ENCODE results near the gene PSMD1. TPM values are rescaled to one million over a fixed set of nuclear protein-coding genes. Genes with fewer than 3 reads are reported as not detected.

The PSMD1 gene
- total RNA-seq, 1 donor from 2014 or later: 191 TPM

GRCh38 chr2:231203087-231203486, 146.4 kb downstream of the PSMD1 start:
- no peak for DNase-seq (ENCODE audit: low read depth, low spot score)

- DNase-seq (ENCODE audit: low read depth, low spot score): no peak
These were observed 147.5 kb downstream of the PSMD1 start for GRCh38 chr2:231204146-231204545.

- no peak for DNase-seq (ENCODE audit: low read depth, low spot score)
These were observed 147.9 kb downstream of the PSMD1 start for GRCh38 chr2:231204581-231204980.

DNA sequence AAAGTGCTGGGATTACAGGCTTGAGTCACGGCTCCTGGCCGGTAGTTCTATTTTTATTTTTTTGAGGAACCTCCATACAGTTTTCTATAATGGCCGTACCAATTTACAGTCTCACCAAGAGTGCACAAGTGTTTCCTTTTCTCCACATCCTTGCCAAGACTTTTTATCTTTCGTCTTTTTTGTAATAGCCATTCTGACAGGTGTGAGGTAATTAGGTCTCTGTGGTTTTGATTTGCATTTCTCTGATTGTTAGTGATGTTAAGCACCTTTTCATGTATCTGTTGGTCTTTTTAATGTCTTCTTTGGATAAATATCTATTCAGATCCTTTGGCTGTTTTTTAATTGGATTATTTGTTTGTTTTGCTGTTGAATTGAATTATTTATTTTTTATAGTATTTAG, 151.1 kb downstream of the PSMD1 start:
- no peak for DNase-seq (ENCODE audit: low read depth, low spot score)

- no peak for DNase-seq (ENCODE audit: low read depth, low spot score)
These were observed 154.1 kb downstream of the PSMD1 start for GRCh38 chr2:231210782-231211181.

GRCh38 chr2:231211486-231211885, 154.8 kb downstream of the PSMD1 start:
- no peak for DNase-seq (ENCODE audit: low read depth, low spot score)

GRCh38 chr2:231212329-231212845, 155.7 kb downstream of the PSMD1 start:
- DNase-seq (ENCODE audit: low read depth, low spot score): no peak

DNA sequence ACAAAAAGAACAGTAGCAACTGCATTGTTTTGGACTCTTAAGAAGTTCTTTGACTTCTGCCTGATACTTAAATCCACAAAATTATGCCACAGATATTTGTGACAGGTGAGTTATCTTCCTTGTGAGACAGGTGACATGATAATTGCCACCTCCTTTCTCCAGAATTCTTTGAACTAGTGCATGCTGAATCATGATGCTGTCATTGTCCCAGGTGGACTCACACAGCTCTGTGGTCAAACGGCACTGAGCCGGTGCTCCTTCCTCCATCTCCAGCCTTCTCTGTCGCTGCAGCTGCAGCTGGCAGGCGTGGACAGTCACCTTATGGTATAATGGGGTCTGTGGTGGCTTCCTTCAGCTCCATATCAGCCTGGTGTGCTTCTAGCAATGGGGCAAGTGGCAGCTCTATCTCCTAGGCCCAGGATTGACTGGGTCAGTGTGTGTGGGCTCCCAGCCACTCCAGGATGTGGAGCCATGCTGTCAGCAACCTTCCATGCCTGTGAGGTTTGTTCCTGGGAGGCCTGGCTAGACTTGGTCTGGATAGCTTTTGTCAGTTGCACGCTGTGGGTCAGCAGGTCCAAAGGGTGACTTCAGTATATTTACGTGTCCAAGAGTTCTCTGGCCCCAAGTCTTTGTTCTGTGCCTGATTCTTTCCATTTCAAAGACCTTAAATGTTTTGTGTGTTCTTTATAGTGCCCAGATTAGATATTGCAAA, 157.4 kb downstream of the PSMD1 start:
- DNase-seq (ENCODE audit: low read depth, low spot score): no peak

GRCh38 chr2:231218366-231218765, 161.7 kb downstream of the PSMD1 start:
- DNase-seq (ENCODE audit: low read depth, low spot score): no peak

DNA sequence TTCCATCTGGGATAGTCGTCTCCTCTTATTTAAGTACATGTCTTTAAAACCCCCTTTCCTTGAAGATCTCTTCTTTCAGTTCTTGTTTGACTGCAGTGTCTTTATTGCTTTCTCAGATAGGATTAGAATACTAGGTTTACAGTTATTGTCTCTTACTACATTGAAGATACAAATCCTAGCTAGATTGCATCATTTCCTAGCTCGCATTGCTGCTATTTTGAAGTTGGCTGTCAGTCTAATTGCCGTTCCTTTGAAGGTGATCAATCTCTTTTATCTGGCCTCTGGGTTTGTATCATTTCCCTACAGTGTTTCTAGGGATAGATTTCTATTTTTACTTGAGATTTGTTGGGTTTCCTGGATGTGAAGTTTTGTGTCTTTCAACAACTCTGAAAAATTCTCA, 162.6 kb downstream of the PSMD1 start:
- DNase-seq (ENCODE audit: low read depth, low spot score): no peak

DNA sequence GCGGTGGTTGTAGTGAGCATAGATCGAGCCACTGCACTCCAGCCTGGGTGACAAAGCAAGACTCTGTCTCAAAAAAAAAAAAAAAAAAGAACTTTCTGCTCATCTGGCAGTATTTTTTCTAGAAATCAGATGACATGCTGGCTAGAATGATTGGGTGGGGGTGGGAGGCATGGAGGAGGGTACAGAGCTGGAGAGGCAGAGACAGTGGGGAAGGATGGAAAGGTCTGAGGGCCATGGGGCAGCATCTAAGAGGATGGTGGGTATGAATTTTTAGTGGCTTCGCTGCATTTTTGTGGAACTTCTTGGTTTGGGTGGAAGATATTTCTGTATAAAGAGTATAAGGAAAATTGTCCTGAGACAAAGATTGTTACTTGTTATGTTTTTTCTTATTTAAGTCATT, 165.1 kb downstream of the PSMD1 start:
- no peak for DNase-seq (ENCODE audit: low read depth, low spot score)

Other genes starting within 250 kb of the PSMD1 start
- 3.7 and 5.7 TPM in 2 replicates for gene ITM2C, start 191.9 kb upstream of the PSMD1 start, total RNA-seq
- gene GPR55, start 131.6 kb upstream of the PSMD1 start, total RNA-seq: not detected in 2 replicates
- not detected in 2 replicates for gene SPATA3, start 60.7 kb upstream of the PSMD1 start, total RNA-seq
- not detected in 2 replicates for gene C2orf72, start 19.3 kb upstream of the PSMD1 start, total RNA-seq
- 4.2 and 6.1 TPM in 2 replicates for gene HTR2B, start 68.2 kb downstream of the PSMD1 start, total RNA-seq
- 21.1 and 26.7 TPM in 2 replicates for gene ARMC9, start 141.8 kb downstream of the PSMD1 start, total RNA-seq

Data from pulmonary artery endothelial cell (primary cell).